Amygdala (tissue), 56 donors: ENCODE results near the gene SPI1.
"Not testable (repeated sequence)": the region's sequence is repeated elsewhere in the genome, so short reads cannot be mapped to it uniquely, and the experiment has no call there.

Experiments
- DNase-seq, 56 donors: peaks; one replicate each; lab custom pipeline; 2025; lab: John Stamatoyannopoulos, UW

The SPI1 gene

GRCh38 chr11:47328449-47329390, 49.6 kb downstream of the SPI1 start:
- DNase-seq: peak in 6 of 56 donors; percentile 7 to 41 (median 21)

- DNase-seq: no peak
Measured at GRCh38 chr11:47327949-47328348, 50.4 kb downstream of the SPI1 start.

- no peak for DNase-seq
Measured at GRCh38 chr11:47327025-47327424, 51.3 kb downstream of the SPI1 start.

DNA sequence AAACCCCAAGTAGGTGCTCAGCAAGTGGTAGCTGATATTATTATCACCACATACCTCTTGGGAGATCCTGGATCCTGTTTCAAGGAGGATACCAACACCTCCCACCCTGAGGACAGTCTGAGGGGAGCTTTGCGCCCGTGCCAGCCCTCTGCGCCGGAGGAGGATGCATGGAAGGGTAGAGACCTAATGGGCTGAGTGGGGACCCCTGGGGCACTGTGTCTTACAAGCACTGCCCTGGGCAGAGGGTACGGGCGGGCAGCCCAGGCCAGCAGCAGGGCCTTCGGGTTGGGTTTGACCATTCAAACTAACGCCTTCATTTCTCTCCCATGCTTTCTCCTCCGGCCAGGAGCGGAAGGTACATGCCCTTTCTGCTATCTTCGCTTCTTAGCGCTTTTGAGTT, 52.1 kb downstream of the SPI1 start:
- no peak for DNase-seq

DNA sequence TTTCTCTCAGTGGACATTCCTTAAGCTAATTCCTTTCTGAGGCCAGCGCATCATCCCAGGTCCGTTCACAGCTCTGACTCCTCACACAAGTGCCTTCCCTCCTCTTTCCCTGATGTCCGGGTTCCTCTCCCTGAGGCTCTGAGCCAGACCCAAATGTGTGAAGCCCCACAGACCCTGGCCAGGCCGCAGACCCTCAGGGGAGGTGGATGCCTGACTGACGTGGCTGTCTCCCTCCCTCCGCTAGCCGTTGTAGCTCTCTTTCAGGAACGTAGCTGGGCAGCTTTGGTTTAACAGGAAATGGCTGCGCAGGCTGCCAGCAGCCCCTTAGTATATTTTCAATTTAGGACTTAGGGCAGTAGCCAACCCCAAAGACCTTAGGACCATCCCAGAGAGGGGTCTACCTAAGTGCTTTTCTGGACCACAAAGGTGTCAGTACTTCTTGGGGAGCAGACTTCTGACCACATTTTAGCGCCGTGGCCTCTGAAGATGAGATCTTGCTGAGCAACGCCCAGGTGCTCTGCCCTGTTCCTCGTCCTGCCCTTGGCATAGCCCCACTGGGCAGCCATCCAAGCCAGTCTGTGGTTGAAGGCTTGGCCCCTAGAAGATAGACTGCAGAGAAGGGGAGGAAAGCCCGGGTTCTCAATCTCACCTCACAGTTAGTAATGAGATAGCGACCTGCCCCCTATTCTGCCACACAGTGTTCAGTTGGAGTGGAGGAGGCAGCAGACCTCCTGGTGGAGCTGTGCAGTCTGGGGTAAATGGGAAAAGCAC, 52.9 kb downstream of the SPI1 start:
- no peak for DNase-seq

GRCh38 chr11:47324520-47324919, 53.8 kb downstream of the SPI1 start:
- DNase-seq: no peak

DNA sequence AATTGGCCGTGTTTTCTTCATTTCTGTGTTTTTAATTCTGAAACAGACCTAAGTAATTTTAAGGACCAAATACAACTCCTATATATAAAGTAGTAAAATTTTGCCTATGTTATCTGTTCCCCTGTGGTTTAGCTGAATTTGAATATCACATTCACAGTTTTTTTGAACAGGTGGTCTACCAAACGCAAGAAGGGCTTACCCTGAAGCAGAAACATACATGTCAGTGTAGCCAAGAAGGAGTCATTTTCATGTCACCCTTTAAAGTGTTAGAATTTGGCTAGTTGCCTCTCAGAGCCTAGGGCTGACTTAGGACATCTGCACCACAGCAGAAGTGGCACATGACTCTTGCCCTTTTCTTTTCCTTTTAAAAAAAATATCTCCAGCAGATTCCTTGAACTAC, 60.2 kb downstream of the SPI1 start:
- DNase-seq: no peak

- DNase-seq: no peak
Measured at GRCh38 chr11:47317064-47317828, 61.1 kb downstream of the SPI1 start.

- DNase-seq: not testable (repeated sequence)
Measured at GRCh38 chr11:47316501-47316900, 61.8 kb downstream of the SPI1 start.

DNA sequence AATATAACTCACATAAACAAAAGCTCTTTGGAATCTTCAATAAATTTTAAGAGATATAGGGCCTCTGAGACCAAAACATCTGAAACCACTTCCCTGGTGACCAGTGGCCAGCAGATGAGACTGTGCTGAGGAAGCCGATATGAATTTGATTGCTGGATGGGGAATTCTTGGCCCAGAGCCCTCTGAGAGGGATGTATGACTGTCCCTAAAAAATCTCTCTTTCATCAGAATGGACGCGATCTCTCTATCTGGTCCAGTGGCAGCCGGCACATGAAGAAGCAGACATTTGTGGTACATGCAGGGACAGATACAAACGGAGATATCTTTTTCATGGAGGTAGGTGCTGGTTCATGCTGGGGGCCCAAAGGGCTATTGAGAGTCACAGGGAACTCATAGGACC, 63.4 kb downstream of the SPI1 start:
- DNase-seq: no peak

GRCh38 chr11:47308050-47308823, 70.1 kb downstream of the SPI1 start:
- no peak for DNase-seq

- peak in 11 of 56 donors; percentile 16 to 55 (median 29) for DNase-seq
Measured at GRCh38 chr11:47306484-47306844, 71.9 kb downstream of the SPI1 start.

DNA sequence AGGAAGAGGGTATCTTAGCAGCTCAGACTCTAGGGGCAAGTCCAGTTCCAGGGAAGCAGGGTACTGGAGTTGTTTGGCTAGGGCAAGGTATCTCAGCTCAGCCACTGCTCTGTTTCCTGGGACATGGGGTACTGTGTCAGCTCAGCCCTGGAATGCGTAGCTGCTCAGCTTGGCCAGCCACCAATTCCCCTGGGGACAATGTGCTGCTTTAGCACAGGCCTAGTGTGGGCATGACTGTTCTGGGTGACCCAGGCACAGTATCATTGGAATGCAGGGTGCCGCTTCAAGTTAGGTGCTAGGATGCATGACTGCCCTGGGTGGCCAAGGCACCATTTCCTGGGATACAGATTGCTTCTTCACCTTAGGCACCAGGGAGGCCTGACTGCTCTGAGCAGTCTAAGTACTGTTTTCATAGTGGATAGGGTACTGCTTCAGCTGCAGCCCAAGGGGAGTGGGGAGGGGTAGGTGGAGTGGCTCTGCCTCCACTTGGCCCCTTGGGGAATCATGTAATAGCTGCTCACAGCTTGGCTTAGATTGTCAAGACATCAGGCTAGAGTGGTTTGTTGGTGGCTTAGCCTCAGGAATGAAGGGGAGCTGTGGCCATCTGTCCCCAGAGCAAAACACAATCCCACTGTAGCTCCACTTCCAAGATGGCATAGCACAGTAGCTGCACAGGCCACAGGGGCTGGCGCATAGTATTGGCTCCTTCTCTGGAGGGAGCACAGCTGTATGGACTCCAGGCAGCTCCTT, 72.4 kb downstream of the SPI1 start:
- DNase-seq: peak in 47 of 56 donors; percentile 11 to 79 (median 45)
